ENCODE data around the gene PTMS. TPM values are rescaled to one million over a fixed set of nuclear protein-coding genes. Genes with fewer than 3 reads are reported as not detected.

PTMS gene
- total RNA-seq, 1 experiment from 2014 or later, result 370 TPM

- POLR2A ChIA-PET, result no interaction called here
These were observed 21.1 kb downstream of the PTMS start for GRCh38 chr12:6787309-6787708.

DNA sequence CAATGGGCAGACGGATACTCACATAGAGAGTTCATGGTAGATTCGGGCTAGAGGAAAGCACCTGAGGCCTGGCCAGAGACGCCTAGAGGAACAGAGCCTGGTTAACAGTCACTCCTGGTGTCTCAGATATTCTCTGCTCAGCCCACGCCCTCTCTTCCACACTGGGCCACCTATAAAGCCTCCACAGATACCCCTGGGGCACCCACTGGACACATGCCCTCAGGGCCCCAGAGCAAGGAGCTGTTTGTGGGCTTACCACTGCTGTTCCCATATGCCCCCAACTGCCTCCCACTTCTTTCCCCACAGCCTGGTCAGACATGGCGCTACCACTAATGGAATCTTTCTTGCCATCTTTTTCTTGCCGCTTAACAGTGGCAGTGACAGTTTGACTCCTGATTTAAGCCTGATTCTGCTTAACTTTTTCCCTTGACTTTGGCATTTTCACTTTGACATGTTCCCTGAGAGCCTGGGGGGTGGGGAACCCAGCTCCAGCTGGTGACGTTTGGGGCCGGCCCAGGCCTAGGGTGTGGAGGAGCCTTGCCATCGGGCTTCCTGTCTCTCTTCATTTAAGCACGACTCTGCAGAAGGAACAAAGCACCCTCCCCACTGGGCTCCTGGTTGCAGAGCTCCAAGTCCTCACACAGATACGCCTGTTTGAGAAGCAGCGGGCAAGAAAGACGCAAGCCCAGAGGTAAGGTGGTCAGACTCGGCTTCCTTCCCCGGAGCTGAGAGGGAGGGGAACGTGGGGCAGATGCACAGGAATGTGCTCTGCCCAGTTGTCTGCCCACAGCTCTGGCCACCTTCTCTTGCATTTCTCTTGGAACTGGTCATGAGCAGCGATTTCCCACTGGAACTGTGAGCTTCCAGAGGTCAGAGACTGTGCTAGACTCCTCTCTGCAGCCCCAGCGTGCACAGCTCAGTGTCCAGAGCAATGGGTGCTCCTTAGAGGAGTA lies 23.1 kb downstream of the PTMS start, which contains the start of gene CD4:
Gene CD4, plus strand, starts transcription at position 557 of the 953 bp plus-strand sequence. CDS start 10,611 bp downstream, outside the sequence.
- Mint-ChIP-seq H3K36me3 (no peaks in the 10 kb centered on the region), H3K27me3 (ENCODE audit: low read depth) (peaks cover 13% of the 10 kb centered on the region), H3K4me3 (no peak within 1 kb of the TSS), H3K9me3 (no peaks in the 10 kb centered on the region), H3K4me1 (peaks cover 24% of the 10 kb centered on the region), H3K27ac (no peak within 1 kb of the TSS)
- ChIA-PET POLR2A (interaction anchor here (0.7 to 1.2 kb wide), 3 partner anchors 32 to 63 kb away, joined by 3 to 4 read pairs (median 3); partner anchors contain the start of genes GPR162 and USP5), CTCF (interaction anchor here (0.5 to 1.3 kb wide), 6 partner anchors 35 to 185 kb away, joined by 3 to 5 read pairs (median 3); no protein-coding TSS in a partner anchor)
- ATAC-seq (peak; percentile 65), DNase-seq (ENCODE audit: low spot score) (no peak)
- TF ChIP-seq USF2 (CRISPR knock-in tag; IDR thresholded peaks at IDR 0.05), result no peak
- no peak for TF ChIP-seq IRF2 (CRISPR knock-in tag; IDR thresholded peaks at IDR 0.05; ENCODE audit: borderline replicate concordance, low read depth)
- TF ChIP-seq, protein P1, sequence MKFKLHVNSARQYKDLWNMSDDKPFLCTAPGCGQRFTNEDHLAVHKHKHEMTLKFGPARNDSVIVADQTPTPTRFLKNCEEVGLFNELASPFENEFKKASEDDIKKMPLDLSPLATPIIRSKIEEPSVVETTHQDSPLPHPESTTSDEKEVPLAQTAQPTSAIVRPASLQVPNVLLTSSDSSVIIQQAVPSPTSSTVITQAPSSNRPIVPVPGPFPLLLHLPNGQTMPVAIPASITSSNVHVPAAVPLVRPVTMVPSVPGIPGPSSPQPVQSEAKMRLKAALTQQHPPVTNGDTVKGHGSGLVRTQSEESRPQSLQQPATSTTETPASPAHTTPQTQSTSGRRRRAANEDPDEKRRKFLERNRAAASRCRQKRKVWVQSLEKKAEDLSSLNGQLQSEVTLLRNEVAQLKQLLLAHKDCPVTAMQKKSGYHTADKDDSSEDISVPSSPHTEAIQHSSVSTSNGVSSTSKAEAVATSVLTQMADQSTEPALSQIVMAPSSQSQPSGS (CRISPR knock-in tag; IDR thresholded peaks at IDR 0.05; ENCODE audit: borderline replicate concordance, low read depth), result no peak
- no peak for TF ChIP-seq ZNF671 (CRISPR knock-in tag; IDR thresholded peaks at IDR 0.05)
- TF ChIP-seq ZBTB21 (CRISPR knock-in tag; IDR thresholded peaks at IDR 0.05; ENCODE audit: borderline replicate concordance), result no peak
- no peak for TF ChIP-seq ATF3 (CRISPR knock-in tag; conservative IDR thresholded peaks at IDR 0.05)
- TF ChIP-seq, protein P2, sequence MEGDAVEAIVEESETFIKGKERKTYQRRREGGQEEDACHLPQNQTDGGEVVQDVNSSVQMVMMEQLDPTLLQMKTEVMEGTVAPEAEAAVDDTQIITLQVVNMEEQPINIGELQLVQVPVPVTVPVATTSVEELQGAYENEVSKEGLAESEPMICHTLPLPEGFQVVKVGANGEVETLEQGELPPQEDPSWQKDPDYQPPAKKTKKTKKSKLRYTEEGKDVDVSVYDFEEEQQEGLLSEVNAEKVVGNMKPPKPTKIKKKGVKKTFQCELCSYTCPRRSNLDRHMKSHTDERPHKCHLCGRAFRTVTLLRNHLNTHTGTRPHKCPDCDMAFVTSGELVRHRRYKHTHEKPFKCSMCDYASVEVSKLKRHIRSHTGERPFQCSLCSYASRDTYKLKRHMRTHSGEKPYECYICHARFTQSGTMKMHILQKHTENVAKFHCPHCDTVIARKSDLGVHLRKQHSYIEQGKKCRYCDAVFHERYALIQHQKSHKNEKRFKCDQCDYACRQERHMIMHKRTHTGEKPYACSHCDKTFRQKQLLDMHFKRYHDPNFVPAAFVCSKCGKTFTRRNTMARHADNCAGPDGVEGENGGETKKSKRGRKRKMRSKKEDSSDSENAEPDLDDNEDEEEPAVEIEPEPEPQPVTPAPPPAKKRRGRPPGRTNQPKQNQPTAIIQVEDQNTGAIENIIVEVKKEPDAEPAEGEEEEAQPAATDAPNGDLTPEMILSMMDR (IDR thresholded peaks at IDR 0.05), result no peak
- no peak for TF ChIP-seq NR2C2 (CRISPR knock-in tag; IDR thresholded peaks at IDR 0.05)
- TF ChIP-seq JAZF1 (CRISPR knock-in tag; IDR thresholded peaks at IDR 0.05), result no peak
- TF ChIP-seq, protein P3, sequence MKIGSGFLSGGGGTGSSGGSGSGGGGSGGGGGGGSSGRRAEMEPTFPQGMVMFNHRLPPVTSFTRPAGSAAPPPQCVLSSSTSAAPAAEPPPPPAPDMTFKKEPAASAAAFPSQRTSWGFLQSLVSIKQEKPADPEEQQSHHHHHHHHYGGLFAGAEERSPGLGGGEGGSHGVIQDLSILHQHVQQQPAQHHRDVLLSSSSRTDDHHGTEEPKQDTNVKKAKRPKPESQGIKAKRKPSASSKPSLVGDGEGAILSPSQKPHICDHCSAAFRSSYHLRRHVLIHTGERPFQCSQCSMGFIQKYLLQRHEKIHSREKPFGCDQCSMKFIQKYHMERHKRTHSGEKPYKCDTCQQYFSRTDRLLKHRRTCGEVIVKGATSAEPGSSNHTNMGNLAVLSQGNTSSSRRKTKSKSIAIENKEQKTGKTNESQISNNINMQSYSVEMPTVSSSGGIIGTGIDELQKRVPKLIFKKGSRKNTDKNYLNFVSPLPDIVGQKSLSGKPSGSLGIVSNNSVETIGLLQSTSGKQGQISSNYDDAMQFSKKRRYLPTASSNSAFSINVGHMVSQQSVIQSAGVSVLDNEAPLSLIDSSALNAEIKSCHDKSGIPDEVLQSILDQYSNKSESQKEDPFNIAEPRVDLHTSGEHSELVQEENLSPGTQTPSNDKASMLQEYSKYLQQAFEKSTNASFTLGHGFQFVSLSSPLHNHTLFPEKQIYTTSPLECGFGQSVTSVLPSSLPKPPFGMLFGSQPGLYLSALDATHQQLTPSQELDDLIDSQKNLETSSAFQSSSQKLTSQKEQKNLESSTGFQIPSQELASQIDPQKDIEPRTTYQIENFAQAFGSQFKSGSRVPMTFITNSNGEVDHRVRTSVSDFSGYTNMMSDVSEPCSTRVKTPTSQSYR (CRISPR knock-in tag; IDR thresholded peaks at IDR 0.05), result no peak
- TF ChIP-seq GRHL2 (CRISPR knock-in tag; IDR thresholded peaks at IDR 0.05; ENCODE audit: insufficient replicate concordance, severe bottlenecking), result no peak
- no peak for TF ChIP-seq ZNF263 (CRISPR knock-in tag; IDR thresholded peaks at IDR 0.05; ENCODE audit: low read depth)
- TF ChIP-seq, protein P4, sequence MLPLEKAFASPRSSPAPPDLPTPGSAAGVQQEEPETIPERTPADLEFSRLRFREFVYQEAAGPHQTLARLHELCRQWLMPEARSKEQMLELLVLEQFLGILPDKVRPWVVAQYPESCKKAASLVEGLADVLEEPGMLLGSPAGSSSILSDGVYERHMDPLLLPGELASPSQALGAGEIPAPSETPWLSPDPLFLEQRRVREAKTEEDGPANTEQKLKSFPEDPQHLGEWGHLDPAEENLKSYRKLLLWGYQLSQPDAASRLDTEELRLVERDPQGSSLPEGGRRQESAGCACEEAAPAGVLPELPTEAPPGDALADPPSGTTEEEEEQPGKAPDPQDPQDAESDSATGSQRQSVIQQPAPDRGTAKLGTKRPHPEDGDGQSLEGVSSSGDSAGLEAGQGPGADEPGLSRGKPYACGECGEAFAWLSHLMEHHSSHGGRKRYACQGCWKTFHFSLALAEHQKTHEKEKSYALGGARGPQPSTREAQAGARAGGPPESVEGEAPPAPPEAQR (CRISPR knock-in tag; IDR thresholded peaks at IDR 0.05), result no peak
- TF ChIP-seq, protein P5, sequence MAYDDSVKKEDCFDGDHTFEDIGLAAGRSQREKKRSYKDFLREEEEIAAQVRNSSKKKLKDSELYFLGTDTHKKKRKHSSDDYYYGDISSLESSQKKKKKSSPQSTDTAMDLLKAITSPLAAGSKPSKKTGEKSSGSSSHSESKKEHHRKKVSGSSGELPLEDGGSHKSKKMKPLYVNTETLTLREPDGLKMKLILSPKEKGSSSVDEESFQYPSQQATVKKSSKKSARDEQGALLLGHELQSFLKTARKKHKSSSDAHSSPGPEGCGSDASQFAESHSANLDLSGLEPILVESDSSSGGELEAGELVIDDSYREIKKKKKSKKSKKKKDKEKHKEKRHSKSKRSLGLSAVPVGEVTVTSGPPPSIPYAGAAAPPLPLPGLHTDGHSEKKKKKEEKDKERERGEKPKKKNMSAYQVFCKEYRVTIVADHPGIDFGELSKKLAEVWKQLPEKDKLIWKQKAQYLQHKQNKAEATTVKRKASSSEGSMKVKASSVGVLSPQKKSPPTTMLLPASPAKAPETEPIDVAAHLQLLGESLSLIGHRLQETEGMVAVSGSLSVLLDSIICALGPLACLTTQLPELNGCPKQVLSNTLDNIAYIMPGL (CRISPR knock-in tag; IDR thresholded peaks at IDR 0.05), result no peak

More at GRCh38 chr12:6787309-6787708, 21.1 kb downstream of the PTMS start:
- no peak for TF ChIP-seq E2F4 (CRISPR knock-in tag; IDR thresholded peaks at IDR 0.05; ENCODE audit: borderline replicate concordance, low read depth)
- no peak for TF ChIP-seq ZBTB21 (CRISPR knock-in tag; IDR thresholded peaks at IDR 0.05; ENCODE audit: borderline replicate concordance)
- no peak for TF ChIP-seq ATF1 (CRISPR knock-in tag; IDR thresholded peaks at IDR 0.05)
- TF ChIP-seq NR1H2 (CRISPR knock-in tag; IDR thresholded peaks at IDR 0.05), result no peak
- TF ChIP-seq ZNF232 (CRISPR knock-in tag; IDR thresholded peaks at IDR 0.05), result no peak
- TF ChIP-seq, protein P6, sequence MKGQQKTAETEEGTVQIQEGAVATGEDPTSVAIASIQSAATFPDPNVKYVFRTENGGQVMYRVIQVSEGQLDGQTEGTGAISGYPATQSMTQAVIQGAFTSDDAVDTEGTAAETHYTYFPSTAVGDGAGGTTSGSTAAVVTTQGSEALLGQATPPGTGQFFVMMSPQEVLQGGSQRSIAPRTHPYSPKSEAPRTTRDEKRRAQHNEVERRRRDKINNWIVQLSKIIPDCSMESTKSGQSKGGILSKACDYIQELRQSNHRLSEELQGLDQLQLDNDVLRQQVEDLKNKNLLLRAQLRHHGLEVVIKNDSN (CRISPR knock-in tag; IDR thresholded peaks at IDR 0.05), result no peak
- Mint-ChIP-seq H3K36me3 (no peaks in the 10 kb centered on the region), H3K27me3 (ENCODE audit: low read depth) (peaks cover 5% of the 10 kb centered on the region), H3K4me3 (no peak overlapping the region), H3K9me3 (no peaks in the 10 kb centered on the region), H3K27ac (no peak overlapping the region), H3K4me1 (peaks cover 20% of the 10 kb centered on the region)
- CTCF ChIA-PET, result no interaction called here
- DNase-seq (ENCODE audit: low spot score) (no peak), ATAC-seq (no peak)

All from WTC11 (cell line).